ENCODE measurements around the gene SH3GLB1.

Gene SH3GLB1

DNA sequence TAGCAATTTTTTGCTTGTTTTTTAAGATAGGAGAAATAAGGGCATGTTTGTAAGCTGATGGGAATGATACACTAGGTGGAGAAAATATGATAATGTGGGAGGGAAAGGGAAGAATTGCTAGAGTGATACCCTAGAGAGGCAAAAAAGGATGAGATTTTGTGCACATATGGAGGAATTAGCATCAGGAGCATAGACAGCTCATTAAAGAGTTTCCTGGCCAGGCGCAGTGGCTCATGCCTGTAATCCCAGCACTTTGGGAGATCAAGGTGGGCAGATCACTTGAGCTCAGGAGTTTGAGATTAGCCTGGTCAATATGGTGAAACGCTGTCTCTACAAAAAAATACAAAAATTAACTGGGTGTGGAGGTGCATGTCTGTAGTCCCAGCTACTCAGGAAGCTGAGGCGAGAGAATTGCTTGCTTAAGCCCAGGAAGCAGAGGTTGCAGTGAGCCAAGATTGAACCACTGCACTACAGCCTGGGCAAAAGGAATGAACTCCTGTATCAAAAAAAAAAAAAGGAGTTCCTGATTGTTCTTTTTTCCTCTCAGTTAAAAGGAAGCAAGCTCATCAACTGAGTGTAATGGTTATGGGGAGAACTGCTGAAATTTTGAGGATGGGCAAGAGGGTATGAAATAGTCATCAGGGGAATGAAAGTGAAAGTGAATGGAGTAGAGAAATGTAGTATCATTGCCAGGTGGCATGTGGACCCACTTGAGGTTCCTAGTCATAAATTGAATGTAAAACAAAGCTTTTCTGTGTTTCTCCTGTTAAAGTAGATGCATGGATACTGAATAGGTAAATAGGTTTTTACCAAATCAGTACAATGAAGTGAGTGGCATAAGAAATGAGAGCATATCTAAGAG lies 35.5 kb downstream of the SH3GLB1 start:
- DNase-seq, result no peak

DNA sequence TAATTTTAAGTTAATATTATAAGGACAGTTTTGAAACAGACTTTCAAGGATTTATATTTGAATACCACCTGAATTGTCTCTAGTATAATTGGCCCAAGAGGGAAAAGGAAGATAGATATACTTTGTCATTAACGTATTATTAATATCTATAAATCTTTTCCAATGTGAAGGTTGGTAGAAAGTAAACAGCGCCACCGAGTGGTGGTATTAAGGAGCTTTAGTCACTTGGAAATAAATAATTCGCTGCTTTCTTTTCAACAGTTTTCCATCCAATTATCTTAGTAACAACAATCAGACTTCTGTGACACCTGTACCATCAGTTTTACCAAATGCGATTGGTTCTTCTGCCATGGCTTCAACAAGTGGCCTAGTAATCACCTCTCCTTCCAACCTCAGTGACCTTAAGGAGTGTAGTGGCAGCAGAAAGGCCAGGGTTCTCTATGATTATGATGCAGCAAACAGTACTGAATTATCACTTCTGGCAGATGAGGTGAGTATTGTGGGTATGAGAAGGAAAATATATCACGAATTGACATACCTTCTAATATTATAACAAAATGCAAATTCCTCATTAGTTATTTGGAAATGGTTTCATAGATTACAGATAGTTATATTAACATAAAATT lies 37.7 kb downstream of the SH3GLB1 start:
- DNase-seq, result peak; percentile 59

DNA sequence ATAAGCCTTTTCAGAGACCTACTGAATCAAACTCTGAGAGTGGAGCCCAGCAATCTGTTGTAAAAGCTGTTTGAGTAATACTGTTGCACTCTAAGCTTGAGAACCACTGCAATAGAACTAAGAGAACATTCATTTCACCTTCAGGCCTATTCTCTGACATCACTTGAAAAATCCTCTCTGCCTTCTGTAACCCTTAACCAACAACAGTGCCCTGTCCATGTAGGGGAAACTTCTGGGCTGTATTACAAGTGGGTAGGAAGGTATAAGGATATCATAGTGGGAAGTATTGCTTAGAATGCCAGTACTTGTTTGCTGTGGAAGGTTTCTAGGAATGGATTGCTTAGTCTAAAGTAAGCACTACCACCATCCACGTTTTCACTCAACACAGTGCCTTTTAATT lies 42.9 kb downstream of the SH3GLB1 start:
- no peak for DNase-seq

DNA sequence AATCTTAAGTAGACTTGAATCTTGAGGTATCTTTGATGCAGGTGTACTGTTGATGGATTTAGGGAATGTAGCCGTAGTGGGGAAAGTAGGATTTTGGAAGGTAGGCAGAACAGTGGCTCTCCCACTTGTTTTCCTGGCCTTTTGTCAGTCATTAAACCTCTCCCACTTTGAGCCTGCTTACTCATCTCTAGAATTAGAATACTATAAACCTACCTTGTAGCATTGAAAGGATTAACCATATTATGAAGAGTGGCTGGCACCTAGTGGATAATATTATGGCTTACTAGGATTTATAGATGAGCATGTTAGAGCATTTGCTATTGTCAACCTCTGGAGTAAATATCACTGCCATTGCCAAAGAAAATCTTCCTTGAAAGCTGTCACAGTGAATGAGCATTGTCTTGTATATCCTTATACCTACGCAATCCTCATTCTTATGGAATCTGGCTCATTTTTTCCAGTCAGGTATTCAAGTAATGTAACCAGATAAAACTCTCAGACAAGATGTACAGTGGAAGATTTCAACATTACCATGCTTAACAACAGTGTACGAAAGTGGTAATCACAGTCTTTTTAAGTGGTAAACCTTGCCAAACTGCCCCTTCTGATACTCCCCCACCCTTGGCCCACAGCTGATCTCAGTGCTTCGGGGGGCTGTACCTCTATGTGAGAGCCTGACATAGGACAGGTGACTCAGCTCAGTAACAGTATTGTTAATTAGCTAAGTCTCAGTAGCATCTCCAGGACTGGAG lies 44.4 kb downstream of the SH3GLB1 start:
- no peak for DNase-seq

DNA sequence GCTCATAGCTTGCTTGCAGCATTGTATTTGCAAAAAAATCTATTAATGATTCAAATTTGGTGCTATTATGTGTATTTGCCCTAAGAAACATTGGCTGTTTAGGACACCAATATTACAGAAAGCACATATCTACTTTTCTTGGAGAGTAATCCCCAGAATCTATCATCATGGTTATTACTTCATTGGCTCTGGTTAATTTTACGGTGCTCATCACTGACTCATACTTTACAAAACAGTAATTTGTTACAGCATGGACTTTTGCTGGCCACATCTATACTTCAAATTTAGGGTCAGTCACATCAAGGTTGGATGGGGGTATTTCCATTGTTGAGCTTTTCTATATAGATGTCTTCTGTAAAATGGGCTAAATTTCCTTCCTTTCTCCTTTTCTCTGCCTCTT lies 45.7 kb downstream of the SH3GLB1 start:
- DNase-seq, result no peak

DNA sequence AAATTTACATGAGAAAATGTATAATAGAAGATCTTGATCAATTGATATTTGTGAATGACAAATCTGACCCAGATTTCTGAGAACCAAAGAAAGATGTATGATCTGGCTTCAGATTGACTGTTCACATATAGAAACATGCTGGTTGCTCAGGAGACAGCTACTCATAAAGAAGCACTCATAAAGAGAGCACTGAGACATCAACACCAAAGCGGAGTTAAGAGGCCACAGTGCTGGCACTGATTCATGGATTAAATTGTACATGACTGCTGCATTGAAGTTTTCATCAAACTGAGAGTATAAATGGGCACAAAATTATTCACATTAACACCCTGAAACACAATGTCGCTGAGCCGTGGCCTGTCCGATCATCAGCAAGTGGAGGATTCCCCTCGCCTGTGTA lies 46.2 kb downstream of the SH3GLB1 start:
- no peak for DNase-seq

DNA sequence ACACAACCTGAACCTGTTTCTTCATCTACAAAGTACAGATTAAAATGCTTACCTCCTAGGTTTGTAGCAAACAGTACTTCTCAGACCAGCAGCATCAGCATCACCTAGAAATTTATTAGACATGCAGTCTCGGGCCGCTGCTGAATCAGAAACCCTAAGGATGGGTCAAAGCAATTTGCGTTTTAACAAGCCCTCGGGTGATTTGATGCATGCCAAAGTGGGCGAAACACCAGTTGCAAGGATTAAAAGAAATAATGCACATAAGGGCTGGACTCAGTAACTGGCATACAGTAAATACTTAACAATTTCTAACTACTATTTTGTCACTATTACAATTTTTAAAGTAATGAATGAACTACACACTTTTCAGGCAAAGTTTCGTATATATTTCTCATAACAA lies 47.5 kb downstream of the SH3GLB1 start:
- DNase-seq, result no peak

DNA sequence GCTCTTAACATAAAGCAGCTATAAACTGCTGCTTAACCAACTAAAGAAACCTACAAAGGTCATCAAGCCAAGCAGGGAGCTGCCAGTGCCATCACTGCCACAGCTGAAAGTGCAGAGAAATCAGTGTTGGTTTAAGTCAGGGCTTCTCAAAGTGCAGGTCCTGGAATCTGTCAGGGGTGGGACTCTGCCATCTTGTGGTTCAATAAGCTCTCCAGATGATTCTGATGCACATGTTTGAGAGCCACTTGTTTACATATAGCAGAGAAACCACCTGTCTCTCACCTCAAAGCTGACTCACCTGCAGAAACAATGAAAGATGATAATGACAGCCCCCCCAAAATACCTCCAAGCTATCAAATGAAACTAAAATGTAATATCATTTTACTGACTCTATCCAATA lies 49.3 kb downstream of the SH3GLB1 start:
- DNase-seq, result no peak

DNA sequence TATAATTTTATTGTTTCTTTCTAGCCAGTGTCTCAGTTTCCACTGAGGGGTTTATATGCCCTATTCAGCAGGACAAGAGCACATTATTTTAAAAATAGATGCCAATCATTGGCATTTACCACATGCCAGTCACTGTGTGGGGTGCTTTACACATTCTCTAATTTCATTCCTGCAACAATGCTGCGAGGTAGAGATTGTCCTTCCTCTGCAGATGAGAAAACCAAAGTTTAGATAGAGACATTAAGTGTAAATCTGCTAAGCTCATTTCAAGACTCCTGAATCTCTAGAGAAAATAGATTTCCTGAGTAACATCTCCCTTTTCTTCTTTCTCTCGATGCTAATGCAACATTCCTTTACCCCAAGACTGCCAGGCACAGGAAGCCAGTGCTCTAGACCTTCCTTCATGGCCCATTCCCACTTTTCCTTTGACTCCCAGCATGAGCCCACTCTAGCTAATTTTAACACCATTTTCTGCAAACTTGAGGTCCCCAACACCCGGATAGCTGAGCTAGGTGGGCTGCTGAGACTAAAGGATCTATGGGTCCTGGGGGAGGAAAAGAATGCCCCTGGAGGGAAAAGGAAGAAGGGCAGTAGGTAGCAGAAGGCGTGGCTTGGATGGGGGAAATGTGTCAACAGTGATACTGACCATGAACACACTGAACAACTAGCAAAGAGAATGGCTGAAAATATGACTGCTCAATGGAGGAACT lies 50.0 kb downstream of the SH3GLB1 start:
- no peak for DNase-seq

DNA sequence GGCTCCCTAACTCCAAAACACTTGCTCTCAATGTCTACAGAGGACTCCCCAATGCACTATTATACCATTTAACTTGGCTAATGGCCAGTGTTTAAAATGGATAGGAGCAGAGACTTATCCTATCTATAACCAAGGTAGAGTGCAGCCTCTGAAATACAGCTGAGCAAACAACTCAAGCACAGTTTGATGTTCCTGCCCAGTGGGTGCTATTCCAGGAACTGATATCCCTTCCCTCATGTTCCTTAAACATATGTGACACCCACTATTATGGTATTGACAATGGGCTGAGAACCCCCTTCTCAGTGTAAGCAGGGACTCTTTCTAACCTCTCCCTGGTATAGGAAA lies 51.7 kb downstream of the SH3GLB1 start:
- no peak for DNase-seq

DNA sequence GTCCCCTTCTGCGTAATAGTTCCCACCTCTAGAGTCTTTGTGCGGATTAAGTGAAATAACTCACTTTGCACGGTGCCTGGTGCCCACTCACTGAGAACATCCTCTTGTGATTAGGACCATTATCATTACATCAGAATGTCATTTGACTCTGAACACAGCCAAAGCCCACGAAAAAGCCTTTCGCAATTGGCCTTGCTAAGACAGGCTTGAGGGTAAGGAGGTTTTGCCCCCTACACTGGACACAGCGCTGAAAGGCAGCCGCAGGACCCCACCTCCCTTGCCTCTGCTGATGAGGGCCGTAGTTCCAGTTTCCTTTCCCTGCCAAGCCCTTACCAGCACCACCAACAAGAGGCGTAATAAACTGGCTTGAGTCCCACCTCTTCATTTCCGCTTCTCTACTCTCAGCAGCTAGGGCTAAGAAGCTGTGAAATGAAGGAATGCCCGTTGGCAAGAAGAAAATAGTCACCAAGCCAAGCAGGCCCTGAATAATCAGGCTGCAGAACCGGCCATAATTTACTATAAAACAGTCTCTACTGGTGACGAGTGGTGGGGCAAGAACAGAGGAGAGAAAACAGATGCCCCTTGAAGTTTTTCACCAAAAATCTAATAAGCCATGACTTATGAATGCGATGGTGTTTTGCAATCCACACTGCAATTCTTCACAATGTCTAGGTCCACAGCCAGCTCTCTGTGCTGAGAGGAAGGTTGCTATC lies 53.1 kb downstream of the SH3GLB1 start:
- no peak for DNase-seq

DNA sequence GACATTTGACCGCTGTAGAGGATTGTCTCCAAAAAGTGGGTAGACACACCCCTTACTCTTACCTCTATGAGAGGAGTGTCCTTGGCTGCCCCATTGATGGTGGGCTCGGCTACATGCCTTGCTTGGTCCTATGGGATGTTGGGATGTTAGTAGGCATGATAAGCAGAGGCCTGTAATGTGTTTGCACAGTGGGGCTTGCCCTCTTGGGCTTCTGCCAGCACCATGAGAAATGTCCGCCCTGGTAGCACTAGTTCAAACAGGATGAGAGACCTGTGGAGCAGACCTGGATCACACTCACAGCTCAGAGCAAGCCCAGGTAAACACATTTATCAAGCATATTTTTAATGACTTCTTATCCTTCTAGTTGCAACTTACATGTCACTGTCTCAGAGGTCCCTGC lies 54.2 kb downstream of the SH3GLB1 start:
- DNase-seq, result no peak

DNA sequence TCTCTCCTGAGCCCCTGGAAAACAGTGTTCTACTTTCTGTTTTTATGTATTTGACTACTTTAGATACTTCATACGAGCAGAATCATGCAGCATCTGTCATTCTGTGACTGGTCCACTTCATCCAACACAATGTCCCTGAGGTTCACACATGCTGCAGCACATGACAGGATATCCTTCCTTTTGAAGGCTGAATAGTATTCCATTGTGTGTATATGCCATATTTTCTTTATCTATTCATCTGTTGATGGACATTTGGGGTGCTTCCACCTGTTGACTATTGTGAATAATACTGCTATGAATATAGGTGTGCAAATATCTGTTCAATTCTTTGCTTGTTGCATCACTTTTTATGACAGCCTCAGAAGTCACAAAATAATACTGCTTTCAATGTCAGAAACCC lies 55.8 kb downstream of the SH3GLB1 start:
- no peak for DNase-seq

DNA sequence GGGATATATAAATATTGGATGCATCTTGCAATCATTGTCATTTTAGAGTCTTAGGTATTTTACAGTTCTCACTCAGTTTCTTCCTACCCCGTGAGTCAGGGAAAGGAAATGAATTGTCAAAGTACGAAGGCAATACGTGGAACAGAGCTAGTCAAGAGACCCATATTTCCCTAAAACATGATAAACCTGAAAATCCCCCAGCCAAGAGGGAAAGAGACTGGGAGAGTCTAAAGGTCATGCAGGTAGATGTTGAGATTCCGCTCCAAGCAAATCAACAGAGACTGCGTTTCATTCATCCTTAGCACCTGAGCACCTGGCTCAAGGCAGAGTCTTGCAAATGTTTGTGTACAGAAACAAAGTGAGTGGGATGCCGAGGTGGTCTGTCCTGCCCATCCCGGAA lies 58.0 kb downstream of the SH3GLB1 start:
- DNase-seq, result no peak

DNA sequence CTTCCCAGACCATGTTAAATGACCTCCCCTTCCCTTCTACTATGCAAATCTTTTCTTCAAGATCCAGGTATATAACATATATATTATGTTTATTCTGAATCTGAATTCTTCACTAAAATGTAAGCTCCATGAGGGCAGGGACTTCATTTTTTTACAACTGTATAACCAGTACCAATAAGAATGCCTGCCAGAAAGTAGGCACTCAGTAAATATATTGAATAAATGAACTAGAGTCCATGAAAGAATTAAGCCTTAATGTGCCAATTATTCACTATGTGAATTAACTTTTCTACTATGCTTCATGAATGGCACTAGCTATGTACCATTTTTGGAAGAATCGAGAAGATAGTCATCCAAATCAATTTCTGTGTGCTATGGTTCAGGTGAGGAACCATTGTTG lies 60.1 kb downstream of the SH3GLB1 start:
- no peak for DNase-seq

DNA sequence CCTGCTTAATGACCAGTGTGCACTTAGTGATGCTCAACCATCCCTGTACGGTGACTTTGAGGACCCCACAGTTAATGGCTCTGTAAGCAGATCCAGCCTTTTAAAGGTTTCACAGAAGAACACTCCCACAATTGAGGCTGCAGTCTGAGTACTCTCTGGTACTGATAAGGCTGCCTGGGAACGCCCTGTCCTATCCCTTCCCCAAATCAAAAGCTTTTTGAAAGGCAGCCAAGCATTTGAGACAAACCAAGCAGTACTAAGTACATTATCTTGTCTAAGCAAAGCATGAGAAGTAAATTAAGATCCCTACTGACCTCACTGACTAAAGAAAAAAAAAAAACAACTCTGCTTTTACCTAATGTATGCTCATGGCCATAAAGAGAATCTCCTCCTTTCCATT lies 60.7 kb downstream of the SH3GLB1 start:
- no peak for DNase-seq

DNA sequence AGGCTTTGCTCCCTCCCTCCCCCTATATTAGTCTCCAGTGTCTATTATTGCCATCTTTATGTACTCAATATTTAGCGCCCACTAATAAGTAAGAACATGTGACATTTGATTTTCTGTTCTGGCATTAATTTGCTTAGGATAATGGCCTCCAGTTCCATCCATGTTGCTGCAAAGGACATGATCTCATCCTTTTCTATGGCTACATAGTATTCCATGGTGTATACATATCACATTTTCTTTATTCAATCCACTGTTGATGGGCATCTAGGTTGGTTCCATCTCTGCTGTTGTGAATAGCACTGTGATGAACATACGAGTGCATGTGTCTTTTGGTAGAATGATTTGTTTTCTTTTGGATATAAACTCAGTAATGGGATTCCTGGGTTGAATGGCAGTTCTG lies 61.3 kb downstream of the SH3GLB1 start:
- no peak for DNase-seq

DNA sequence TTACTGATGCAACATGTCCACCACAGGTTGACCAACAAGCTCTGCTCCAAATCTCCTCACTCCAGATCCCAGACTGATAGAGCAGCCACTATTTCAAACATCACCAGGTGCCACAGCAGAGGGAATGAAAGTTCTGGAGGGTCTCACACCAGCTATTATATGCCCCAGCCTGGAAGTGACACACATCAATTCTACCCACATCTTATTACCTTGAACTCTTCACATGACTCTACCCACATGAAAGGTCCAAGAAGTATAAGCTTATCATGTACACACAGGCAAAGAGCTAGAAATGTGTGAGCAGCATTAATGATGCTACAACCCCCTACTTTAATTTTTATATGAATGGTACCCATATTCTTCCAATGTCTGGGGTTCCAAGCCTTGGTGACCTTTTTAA lies 64.2 kb downstream of the SH3GLB1 start:
- no peak for DNase-seq

DNA sequence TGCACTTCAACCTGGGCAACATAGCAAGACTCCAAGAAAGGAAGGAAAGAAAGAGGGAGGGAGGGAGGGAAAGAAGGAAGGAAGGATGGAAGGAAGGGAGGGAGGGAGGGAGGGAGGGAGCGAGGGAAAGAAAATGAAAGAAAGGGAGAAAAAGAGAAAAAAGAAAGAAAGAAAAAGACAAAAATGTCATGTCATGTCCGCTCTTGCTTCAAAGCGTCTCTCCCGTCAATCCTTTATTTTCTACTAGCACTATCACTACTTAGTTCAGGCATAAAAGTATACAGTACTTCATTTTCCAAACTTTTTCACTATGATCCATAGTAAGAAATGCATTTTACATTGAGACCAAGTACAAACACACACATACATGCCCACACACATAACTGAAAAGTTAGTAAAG lies 64.7 kb downstream of the SH3GLB1 start:
- no peak for DNase-seq

DNA sequence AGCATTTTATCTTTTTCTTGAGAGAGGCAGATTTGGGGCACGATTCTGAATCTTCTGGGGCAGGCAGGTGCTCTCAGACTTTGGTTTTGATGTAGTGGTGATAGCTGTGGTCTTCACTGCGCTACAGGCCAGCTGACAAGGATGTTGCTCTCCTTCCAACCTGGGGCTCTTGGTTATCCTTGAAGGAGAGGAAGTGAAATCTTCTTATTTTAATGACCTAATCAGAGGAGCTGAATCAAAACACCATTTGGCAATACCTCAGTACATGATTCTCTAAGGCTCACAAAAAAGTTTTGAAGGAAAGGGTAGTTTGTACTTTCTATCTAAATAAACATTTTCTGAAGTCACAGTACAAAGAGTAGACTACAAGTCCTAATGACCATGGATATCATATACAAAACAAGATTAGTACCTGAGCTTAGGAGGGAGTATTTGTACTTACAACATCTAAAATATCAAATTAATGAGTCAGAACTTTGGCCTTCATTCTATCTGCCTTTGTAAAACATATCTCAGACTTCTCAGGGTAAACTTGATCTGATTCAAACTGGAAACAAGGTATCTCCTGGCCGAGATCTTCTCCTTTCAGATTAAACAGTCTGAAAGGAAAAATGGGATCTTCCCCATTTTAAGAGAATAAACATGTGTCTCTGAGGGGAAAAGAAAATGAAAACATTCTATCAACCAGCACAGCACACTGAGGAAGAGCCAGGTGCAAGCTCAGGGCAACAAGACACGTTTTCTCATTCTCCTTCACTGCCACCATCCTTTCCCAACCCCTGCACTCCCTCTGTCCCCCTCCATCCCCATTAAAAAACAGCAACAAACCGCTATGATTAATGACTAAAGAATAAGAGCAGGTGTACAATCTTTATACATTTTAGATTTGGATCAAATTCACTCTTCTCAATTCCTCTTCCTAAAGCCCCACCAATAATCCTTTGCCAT lies 69.2 kb downstream of the SH3GLB1 start:
- DNase-seq, result no peak
